Ishikawa (cell line): ENCODE results near the gene UBE2C.

Source experiments
- CEBPB ChIP-seq: IDR thresholded peaks from 2 replicates; pipeline ENCODE4 v1.6.1; 2012
- CREB1 ChIP-seq: IDR thresholded peaks from 2 replicates; pipeline ENCODE4 v1.6.1; 2012; ENCODE audit warnings: low read depth
- EGR1 ChIP-seq: IDR thresholded peaks from 2 replicates; pipeline ENCODE4 v1.6.1; 2012
- EP300 ChIP-seq: IDR thresholded peaks from 2 replicates; pipeline ENCODE4 v1.6.1; 2012; ENCODE audit warnings: borderline replicate concordance
- FOXM1 ChIP-seq: IDR thresholded peaks from 2 replicates; pipeline ENCODE4 v1.6.1; 2012; ENCODE audit warnings: low read depth, borderline replicate concordance
- NFIC ChIP-seq: IDR thresholded peaks from 2 replicates; pipeline ENCODE4 v1.6.1; 2012
- RAD21 ChIP-seq: IDR thresholded peaks from 2 replicates; pipeline ENCODE4 v1.6.1; 2012; ENCODE audit warnings: low read depth
- TAF1 ChIP-seq: IDR thresholded peaks from 2 replicates; pipeline ENCODE4 v1.6.1; 2012; ENCODE audit warnings: low read depth, mild to moderate bottlenecking
- TCF12 ChIP-seq: IDR thresholded peaks from 2 replicates; pipeline ENCODE4 v1.6.1; 2012; ENCODE audit warnings: low read depth
- TEAD4 ChIP-seq: IDR thresholded peaks from 2 replicates; pipeline ENCODE4 v1.6.1; 2012
- YY1 ChIP-seq: IDR thresholded peaks from 2 replicates; pipeline ENCODE4 v1.6.1; 2012; ENCODE audit warnings: low read depth
- ZBTB7A ChIP-seq: IDR thresholded peaks from 2 replicates; pipeline ENCODE4 v1.6.1; 2012; ENCODE audit warnings: low read depth
- TF ChIP-seq, protein P1 (sequence below): IDR thresholded peaks from 2 replicates; pipeline ENCODE4 v1.6.1; 2012; ENCODE audit warnings: low read depth, mild to moderate bottlenecking
- TF ChIP-seq, protein P2 (sequence below): IDR thresholded peaks from 2 replicates; pipeline ENCODE4 v1.6.1; 2012
- TF ChIP-seq, protein P3 (sequence below): IDR thresholded peaks from 2 replicates; pipeline ENCODE4 v1.6.1; 2012

The UBE2C gene

DNA sequence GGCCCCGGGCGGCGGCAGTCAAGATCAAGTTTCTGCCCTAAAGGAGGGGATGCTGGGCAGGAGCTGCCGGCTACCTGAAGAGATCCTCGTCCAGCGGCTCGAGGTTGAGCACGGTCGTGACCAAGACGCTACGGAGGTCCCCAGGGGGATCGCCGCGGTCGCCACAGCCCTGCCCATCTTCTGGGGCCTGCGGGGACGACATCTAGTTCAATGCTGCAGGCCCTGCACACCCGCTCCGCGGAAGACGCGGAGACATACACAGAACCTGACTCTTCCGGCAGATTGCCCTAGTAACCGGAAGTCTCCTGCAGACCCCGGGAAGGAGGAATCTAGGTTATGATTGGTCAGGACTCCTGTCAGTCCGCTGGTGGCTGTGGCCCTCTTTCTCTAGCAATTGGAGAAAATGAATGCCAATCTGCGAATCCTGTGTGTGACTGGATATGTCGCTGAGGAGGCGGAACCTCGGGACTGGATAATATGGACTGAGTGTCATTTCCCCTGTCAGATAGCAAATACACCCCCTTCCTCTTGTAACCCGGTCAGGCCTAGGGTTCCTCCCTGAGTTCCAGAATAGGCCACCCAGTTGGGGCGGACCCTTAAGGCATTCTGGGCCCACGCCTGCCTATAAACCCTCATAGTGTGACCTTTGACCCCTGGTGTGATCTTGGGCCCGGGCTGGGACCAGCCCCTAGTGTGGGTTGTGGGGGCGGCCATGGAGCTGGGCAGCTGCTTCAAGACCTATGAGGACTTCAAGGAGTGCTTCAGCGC, 44.9 kb downstream of the UBE2C start, which contains the start of the genes ACOT8 and ZSWIM3:
Gene ACOT8 (minus strand): TSS at position 279 of the 768 bp plus-strand sequence. CDS start 77 bp downstream, at position 202.
Gene ZSWIM3 (plus strand): TSS at position 501 of the 768 bp plus-strand sequence. CDS start 212 bp downstream, at position 713.
- TF ChIP-seq, protein P1, sequence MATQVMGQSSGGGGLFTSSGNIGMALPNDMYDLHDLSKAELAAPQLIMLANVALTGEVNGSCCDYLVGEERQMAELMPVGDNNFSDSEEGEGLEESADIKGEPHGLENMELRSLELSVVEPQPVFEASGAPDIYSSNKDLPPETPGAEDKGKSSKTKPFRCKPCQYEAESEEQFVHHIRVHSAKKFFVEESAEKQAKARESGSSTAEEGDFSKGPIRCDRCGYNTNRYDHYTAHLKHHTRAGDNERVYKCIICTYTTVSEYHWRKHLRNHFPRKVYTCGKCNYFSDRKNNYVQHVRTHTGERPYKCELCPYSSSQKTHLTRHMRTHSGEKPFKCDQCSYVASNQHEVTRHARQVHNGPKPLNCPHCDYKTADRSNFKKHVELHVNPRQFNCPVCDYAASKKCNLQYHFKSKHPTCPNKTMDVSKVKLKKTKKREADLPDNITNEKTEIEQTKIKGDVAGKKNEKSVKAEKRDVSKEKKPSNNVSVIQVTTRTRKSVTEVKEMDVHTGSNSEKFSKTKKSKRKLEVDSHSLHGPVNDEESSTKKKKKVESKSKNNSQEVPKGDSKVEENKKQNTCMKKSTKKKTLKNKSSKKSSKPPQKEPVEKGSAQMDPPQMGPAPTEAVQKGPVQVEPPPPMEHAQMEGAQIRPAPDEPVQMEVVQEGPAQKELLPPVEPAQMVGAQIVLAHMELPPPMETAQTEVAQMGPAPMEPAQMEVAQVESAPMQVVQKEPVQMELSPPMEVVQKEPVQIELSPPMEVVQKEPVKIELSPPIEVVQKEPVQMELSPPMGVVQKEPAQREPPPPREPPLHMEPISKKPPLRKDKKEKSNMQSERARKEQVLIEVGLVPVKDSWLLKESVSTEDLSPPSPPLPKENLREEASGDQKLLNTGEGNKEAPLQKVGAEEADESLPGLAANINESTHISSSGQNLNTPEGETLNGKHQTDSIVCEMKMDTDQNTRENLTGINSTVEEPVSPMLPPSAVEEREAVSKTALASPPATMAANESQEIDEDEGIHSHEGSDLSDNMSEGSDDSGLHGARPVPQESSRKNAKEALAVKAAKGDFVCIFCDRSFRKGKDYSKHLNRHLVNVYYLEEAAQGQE, result no peak
- TF ChIP-seq EGR1, result 0 out of 2 replicates have a peak, but pooled peaks have one; percentile 25
- TF ChIP-seq, protein P2, sequence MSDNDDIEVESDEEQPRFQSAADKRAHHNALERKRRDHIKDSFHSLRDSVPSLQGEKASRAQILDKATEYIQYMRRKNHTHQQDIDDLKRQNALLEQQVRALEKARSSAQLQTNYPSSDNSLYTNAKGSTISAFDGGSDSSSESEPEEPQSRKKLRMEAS, result peak; percentile 60
- TF ChIP-seq FOXM1, result no peak
- TF ChIP-seq TEAD4, result no peak
- TF ChIP-seq RAD21, result no peak
- TF ChIP-seq EP300, result peak; percentile 34; the same call in 1 of the 2 replicates
- peak; percentile 91 for TF ChIP-seq TAF1
- TF ChIP-seq CREB1, result peak; percentile 56; the same call in 1 of the 2 replicates
- peak; percentile 41; the same call in 1 of the 2 replicates for TF ChIP-seq YY1

DNA sequence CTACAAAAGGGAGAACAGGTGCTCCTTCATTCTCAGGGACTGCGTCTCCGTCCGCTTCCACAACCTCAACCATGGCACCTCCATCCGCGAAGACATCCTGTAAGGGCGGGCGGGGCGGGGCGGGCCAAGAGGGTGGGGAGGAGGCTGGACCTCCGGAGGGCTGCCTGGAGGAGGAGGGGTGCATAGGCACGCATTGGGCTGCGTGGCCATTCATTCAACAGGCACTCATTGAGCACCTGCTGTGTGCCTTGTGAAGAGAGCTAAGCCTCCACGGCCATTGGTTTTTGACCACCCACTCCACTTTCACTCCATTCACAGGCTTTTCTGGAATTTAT, 45.4 kb downstream of the UBE2C start:
- TF ChIP-seq NFIC, result no peak
- TF ChIP-seq EP300, result no peak
- TF ChIP-seq TCF12, result no peak
- no peak for TF ChIP-seq CEBPB
- TF ChIP-seq ZBTB7A, result no peak

DNA sequence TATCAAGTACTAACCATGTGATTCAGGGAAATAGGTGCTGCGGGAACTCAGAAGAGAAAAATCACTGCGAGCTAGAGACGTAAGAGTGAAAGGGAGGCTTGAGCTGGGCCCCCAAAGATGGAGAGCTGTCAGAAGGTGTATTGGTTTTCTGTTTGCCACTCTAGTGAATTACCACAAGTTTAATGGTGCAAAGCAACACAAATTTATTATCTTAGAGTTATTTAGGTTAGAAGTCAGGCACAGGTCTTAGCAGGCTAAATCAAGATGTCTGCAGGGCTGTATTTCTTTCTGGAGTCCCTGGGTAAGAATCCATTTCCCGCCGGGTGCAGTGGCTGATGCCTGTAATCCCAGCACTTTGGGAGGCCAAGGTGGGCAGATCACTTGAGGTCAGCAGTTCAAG, 47.5 kb downstream of the UBE2C start:
- TF ChIP-seq RAD21 (no peak), TCF12 (no peak), EP300 (no peak), TAF1 (no peak), CREB1 (no peak), ZBTB7A (no peak), TEAD4 (no peak), YY1 (no peak)
- TF ChIP-seq, protein P1, result no peak
- TF ChIP-seq, protein P2, result no peak
- TF ChIP-seq, protein P3, sequence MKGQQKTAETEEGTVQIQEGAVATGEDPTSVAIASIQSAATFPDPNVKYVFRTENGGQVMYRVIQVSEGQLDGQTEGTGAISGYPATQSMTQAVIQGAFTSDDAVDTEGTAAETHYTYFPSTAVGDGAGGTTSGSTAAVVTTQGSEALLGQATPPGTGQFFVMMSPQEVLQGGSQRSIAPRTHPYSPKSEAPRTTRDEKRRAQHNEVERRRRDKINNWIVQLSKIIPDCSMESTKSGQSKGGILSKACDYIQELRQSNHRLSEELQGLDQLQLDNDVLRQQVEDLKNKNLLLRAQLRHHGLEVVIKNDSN, result no peak

DNA sequence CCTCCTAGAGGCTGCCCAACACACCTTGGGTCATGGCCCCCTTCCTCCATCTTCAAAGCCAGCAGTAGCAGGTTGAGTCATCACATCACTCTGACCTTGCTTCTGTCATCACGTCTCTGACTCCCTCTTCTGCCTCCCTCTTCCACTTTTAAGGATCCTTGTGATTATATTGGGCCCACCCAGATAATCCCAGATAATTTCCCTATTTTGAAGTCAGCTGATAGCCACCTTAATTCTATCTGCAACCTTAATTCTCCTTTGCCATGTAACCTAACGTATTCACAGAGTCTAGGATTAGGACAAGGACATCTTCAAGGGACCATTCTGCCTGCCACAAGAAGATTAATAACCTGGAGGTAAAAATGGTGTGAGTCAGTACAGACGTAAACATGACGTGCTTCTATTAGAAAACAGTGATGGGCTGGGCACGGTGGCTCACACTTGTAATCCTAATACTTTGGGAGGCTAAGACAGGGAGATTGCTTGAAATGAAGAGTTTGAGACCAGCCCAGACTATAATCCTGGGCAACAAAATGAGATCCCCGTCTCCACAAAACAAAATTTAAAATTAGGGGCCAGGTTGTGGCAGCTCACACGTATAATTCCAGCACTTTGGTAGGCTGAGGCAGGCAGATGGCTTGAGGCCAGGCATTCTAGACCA, 48.2 kb downstream of the UBE2C start:
- TF ChIP-seq, protein P3, result no peak
- TF ChIP-seq RAD21 (no peak), EGR1 (no peak), NFIC (no peak), YY1 (no peak), FOXM1 (no peak), ZBTB7A (no peak), TAF1 (no peak), TEAD4 (no peak), CREB1 (no peak), TCF12 (no peak)
- TF ChIP-seq, protein P1, result no peak
